C4-2B (cell line): Measurements from ENCODE around the gene PI4K2B.

ENCODE experiments used
- ZFX ChIP-seq: fragments of 450-650 bp; IDR thresholded peaks from 2 replicates; pipeline ENCODE4 v1.6.1; 2017
- TF ChIP-seq, protein P1 (sequence below): fragments of 450-650 bp; conservative IDR thresholded peaks from 2 replicates; pipeline ENCODE4 v1.5.1; 2017; ENCODE audit warnings: mild to moderate bottlenecking

DNA sequence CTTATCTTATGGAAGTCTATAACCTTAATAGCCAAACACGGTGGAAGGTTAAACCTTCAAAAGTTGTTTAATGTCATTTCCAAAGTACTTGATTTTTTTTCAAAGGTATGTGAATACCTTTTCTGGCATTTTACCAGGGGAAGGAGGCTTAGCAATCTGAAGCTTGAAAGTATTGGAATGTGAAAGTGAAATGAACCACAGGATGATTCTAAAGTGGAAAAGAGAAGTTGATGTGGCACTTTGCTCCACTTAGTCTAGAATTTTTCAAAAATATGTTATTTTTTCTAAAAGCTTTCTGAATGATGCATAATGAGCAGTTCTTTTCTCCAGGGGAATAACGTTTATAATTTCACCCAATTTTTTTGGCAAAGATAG, 19.2 kb downstream of the PI4K2B start:
- TF ChIP-seq, protein P1, sequence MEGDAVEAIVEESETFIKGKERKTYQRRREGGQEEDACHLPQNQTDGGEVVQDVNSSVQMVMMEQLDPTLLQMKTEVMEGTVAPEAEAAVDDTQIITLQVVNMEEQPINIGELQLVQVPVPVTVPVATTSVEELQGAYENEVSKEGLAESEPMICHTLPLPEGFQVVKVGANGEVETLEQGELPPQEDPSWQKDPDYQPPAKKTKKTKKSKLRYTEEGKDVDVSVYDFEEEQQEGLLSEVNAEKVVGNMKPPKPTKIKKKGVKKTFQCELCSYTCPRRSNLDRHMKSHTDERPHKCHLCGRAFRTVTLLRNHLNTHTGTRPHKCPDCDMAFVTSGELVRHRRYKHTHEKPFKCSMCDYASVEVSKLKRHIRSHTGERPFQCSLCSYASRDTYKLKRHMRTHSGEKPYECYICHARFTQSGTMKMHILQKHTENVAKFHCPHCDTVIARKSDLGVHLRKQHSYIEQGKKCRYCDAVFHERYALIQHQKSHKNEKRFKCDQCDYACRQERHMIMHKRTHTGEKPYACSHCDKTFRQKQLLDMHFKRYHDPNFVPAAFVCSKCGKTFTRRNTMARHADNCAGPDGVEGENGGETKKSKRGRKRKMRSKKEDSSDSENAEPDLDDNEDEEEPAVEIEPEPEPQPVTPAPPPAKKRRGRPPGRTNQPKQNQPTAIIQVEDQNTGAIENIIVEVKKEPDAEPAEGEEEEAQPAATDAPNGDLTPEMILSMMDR: no peak
- no peak for TF ChIP-seq ZFX
